MM.1S (cell line): ENCODE results near the gene CLEC9A.

Experiments
- DNase-seq: peaks from one replicate; pipeline ENCODE4 v3.0.0-alpha.2; 2015
- H2AFZ ChIP-seq: fragments of 300-600 bp; sonication (generic); 2 replicates; pipeline ENCODE4 v1.6.0; 2016; ENCODE audit warnings: antibody characterized with exemption, low read length
- H3F3A ChIP-seq: fragments of 300-600 bp; sonication (generic); 2 replicates; pipeline ENCODE4 v1.6.1; 2016; ENCODE audit warnings: mild to moderate bottlenecking, antibody characterized with exemption, low read length, moderate library complexity, mixed read lengths; ENCODE audit not compliant: insufficient read depth
- H3K27ac ChIP-seq: fragments of 300-600 bp; sonication (generic); 2 replicates; pipeline ENCODE4 v1.5.1; 2016; ENCODE audit warnings: mild to moderate bottlenecking, low read length
- H3K27me3 ChIP-seq: fragments of 300-600 bp; sonication (generic); replicated peaks from 2 replicates; pipeline ENCODE4 v1.6.0; 2016; ENCODE audit warnings: low read length; ENCODE audit not compliant: insufficient read depth
- H3K36me3 ChIP-seq: fragments of 300-600 bp; sonication (generic); replicated peaks from 2 replicates; pipeline ENCODE4 v1.6.1; 2016; ENCODE audit warnings: mild to moderate bottlenecking, low read length, mixed read lengths; ENCODE audit not compliant: insufficient read depth
- H3K4me1 ChIP-seq: fragments of 300-600 bp; sonication (generic); 2 replicates; pipeline ENCODE4 v1.6.1; 2016; ENCODE audit warnings: low read length, mixed read lengths
- H3K4me2 ChIP-seq: fragments of 300-600 bp; sonication (generic); 2 replicates; pipeline ENCODE4 v1.6.0; 2016; ENCODE audit warnings: low read depth, low read length
- H3K4me3 ChIP-seq: fragments of 300-600 bp; sonication (generic); 2 replicates; pipeline ENCODE4 v1.5.1; 2016; ENCODE audit warnings: low read length, mixed read lengths
- H3K79me2 ChIP-seq: fragments of 300-600 bp; sonication (generic); 2 replicates; pipeline ENCODE4 v1.6.1; 2016; ENCODE audit warnings: mixed run types, low read length, mixed read lengths
- H3K9ac ChIP-seq: fragments of 300-600 bp; sonication (generic); 2 replicates; pipeline ENCODE4 v1.6.1; 2016; ENCODE audit warnings: low read length, mixed read lengths
- H3K9me2 ChIP-seq: fragments of 300-600 bp; sonication (generic); replicated peaks from 2 replicates; pipeline ENCODE4 v1.6.1; 2016; ENCODE audit warnings: mild to moderate bottlenecking, low read length, mixed read lengths; ENCODE audit not compliant: insufficient read depth
- H3K9me3 ChIP-seq: fragments of 300-600 bp; sonication (generic); replicated peaks from 2 replicates; pipeline ENCODE4 v1.6.1; 2016; ENCODE audit warnings: mild to moderate bottlenecking, low read length, mixed read lengths; ENCODE audit not compliant: insufficient read depth
- H4K20me1 ChIP-seq: fragments of 300-600 bp; sonication (generic); 2 replicates; pipeline ENCODE4 v1.6.1; 2016; ENCODE audit warnings: mild to moderate bottlenecking, low read length, moderate library complexity, mixed read lengths; ENCODE audit not compliant: insufficient read depth
- EZH2 ChIP-seq: fragments of 300-600 bp; sonication (generic); optimal IDR thresholded peaks from 2 replicates; pipeline ENCODE3; 2017; ENCODE audit warnings: low read depth, mild to moderate bottlenecking, antibody characterized with exemption, low read length, mixed read lengths
- EZH2phosphoT487 ChIP-seq: fragments of 300-600 bp; sonication (generic); IDR thresholded peaks from 2 replicates; pipeline ENCODE4 v1.6.1; 2018; ENCODE audit warnings: antibody characterized with exemption, low read length
- TF ChIP-seq, protein P1 (sequence below): fragments of 300-600 bp; sonication (generic); IDR thresholded peaks from 2 replicates; pipeline ENCODE4 v1.5.1; 2016; ENCODE audit warnings: antibody characterized with exemption, low read length, mixed read lengths

Gene CLEC9A

DNA sequence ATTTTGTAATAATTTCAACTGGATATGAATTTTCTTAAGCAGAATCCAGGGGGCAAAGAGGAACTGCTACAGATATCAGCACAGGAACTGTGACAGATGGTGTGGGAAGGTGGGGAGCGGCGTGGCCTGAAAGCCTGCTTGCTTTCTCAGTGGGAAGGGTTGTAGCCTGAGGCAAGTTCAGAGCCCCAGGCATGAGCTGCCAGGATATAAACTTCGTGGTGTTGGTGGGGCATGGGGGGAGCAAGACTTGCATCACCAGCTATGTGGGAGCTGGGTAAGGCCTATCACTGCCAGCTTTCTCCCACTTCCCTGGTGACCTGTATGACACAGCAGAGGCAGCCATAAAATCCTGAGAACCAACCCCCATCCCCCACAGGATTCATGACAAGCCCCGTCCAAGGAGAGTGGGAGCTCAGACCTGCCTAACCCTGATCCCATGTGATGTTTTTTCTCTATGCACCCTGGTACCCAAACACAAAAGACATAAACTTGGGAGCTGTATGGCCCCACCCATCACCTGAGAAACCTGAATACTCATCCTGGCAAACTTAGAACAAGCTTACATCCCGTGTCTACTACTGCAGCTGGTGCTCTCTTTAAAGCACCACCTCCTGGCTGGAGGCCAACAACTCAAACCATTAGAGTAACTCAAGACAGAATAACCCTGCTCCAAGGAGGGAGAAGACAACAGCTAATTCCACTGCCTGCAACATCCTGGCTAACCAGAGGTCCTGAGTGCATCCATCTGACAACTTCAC lies 51.8 kb downstream of the CLEC9A start:
- no peaks in the 10 kb centered on the region for H3K9me2 ChIP-seq
- H3K27me3 ChIP-seq: no peaks in the 10 kb centered on the region
- no peak overlapping the region for H3K4me3 ChIP-seq
- H3K36me3 ChIP-seq: no peaks in the 10 kb centered on the region
- no peak overlapping the region for H3K9ac ChIP-seq
- no peaks in the 10 kb centered on the region; the same call in 1 of the 2 replicates for H3F3A ChIP-seq
- H4K20me1 ChIP-seq: no peaks in the 10 kb centered on the region
- DNase-seq: peak; percentile 41
- no peaks in the 10 kb centered on the region for H3K79me2 ChIP-seq
- no peak overlapping the region for H3K27ac ChIP-seq
- H3K4me1 ChIP-seq: peaks cover 20% of the 10 kb centered on the region
- TF ChIP-seq EZH2: no peak
- TF ChIP-seq, protein P1, sequence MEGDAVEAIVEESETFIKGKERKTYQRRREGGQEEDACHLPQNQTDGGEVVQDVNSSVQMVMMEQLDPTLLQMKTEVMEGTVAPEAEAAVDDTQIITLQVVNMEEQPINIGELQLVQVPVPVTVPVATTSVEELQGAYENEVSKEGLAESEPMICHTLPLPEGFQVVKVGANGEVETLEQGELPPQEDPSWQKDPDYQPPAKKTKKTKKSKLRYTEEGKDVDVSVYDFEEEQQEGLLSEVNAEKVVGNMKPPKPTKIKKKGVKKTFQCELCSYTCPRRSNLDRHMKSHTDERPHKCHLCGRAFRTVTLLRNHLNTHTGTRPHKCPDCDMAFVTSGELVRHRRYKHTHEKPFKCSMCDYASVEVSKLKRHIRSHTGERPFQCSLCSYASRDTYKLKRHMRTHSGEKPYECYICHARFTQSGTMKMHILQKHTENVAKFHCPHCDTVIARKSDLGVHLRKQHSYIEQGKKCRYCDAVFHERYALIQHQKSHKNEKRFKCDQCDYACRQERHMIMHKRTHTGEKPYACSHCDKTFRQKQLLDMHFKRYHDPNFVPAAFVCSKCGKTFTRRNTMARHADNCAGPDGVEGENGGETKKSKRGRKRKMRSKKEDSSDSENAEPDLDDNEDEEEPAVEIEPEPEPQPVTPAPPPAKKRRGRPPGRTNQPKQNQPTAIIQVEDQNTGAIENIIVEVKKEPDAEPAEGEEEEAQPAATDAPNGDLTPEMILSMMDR: no peak
- no peak for TF ChIP-seq EZH2phosphoT487
- H3K4me2 ChIP-seq: no peak overlapping the region
- H2AFZ ChIP-seq: peak overlapping the region; percentile 32; the same call in 1 of the 2 replicates
- H3K9me3 ChIP-seq: no peaks in the 10 kb centered on the region

DNA sequence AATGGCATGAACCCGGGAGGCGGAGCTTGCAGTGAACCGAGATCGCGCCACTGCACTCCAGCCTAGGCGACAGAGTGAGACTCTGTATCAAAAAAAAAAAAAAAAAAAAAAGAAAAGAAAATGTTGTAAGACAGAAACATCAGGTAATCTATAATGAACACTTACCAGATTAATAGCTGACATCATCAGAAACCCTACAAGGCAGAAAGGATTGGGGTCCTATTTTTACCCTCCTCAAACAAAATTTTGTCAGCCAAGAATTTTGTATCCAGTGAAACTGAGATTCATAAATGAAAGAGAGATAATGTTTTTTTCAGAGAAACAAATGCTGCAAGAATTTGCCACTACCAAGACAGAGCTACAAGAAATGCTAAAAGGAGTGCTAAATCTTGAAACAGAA lies 54.3 kb downstream of the CLEC9A start:
- Histone ChIP-seq H2AFZ (no peak overlapping the region), H3K36me3 (no peaks in the 10 kb centered on the region), H3K4me2 (no peak overlapping the region), H3K27me3 (no peaks in the 10 kb centered on the region), H3K9ac (no peak overlapping the region), H3K9me3 (no peaks in the 10 kb centered on the region), H3K9me2 (no peaks in the 10 kb centered on the region), H3K4me1 (peaks cover 29% of the 10 kb centered on the region), H3K79me2 (no peaks in the 10 kb centered on the region), H3K27ac (peak overlapping the region; percentile 14; the same call in 1 of the 2 replicates), H4K20me1 (no peaks in the 10 kb centered on the region), H3K4me3 (no peak overlapping the region), H3F3A (peaks cover 4% of the 10 kb centered on the region; the same call in 1 of the 2 replicates)
- TF ChIP-seq EZH2phosphoT487: no peak
- TF ChIP-seq, protein P1: no peak
- TF ChIP-seq EZH2: no peak
- peak; percentile 34 for DNase-seq

DNA sequence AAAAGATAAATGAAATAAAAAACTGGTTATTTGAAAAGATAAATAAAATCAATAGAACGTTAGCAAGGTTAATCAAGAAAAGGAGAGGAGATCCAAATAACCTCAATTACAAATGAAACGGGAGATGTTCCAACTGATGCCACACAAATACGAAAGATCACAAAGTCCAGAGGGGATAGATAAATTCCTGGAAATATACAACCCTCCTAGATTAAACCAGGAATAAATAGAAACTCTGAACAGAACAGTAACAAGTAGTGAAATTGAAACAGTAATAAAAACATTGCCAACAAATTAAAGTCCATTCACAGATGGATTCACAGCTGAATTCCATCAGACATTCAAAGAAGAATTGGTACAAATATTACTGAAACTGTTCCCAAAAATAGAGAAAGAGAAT lies 55.9 kb downstream of the CLEC9A start:
- no peaks in the 10 kb centered on the region for H3K36me3 ChIP-seq
- no peak overlapping the region for H3K27ac ChIP-seq
- H3F3A ChIP-seq: peaks cover 15% of the 10 kb centered on the region
- no peak overlapping the region for H3K4me3 ChIP-seq
- no peak for DNase-seq
- H3K4me2 ChIP-seq: no peak overlapping the region
- H3K4me1 ChIP-seq: peaks cover 43% of the 10 kb centered on the region
- H4K20me1 ChIP-seq: no peaks in the 10 kb centered on the region
- no peaks in the 10 kb centered on the region for H3K79me2 ChIP-seq
- H3K9me3 ChIP-seq: no peaks in the 10 kb centered on the region
- H3K9ac ChIP-seq: no peak overlapping the region
- no peaks in the 10 kb centered on the region for H3K27me3 ChIP-seq
- TF ChIP-seq, protein P1: no peak
- no peak for TF ChIP-seq EZH2phosphoT487
- TF ChIP-seq EZH2: no peak
- no peaks in the 10 kb centered on the region for H3K9me2 ChIP-seq
- H2AFZ ChIP-seq: no peak overlapping the region
